ENCODE data around the gene RSU1.

Gene RSU1

DNA sequence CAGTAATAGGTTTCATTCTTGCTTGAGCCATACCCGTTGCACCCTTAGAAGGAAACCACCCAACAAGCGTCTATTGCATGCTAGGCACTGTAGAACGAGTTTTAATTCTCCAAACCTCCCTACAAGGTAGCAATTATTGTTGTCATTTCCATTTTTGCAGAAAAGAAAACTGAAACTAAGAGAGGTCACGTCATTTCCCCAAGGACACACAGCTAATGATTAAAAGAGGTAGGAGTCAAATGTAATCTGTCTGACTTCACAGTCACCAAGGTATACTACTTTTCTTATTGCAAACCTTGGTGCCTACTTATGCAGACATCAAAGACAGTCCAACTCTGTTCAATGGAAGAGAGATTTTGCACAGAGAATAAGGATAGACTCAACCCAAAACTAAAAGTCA lies 246.5 kb downstream of the RSU1 start:
- no peak overlapping the region for H3K4me3 ChIP-seq (ENCODE audit: control insufficient read depth, low read depth, low read length)
- DNase-seq (ENCODE audit: low read depth) = no peak
- TF ChIP-seq, protein P1, sequence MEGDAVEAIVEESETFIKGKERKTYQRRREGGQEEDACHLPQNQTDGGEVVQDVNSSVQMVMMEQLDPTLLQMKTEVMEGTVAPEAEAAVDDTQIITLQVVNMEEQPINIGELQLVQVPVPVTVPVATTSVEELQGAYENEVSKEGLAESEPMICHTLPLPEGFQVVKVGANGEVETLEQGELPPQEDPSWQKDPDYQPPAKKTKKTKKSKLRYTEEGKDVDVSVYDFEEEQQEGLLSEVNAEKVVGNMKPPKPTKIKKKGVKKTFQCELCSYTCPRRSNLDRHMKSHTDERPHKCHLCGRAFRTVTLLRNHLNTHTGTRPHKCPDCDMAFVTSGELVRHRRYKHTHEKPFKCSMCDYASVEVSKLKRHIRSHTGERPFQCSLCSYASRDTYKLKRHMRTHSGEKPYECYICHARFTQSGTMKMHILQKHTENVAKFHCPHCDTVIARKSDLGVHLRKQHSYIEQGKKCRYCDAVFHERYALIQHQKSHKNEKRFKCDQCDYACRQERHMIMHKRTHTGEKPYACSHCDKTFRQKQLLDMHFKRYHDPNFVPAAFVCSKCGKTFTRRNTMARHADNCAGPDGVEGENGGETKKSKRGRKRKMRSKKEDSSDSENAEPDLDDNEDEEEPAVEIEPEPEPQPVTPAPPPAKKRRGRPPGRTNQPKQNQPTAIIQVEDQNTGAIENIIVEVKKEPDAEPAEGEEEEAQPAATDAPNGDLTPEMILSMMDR (IDR thresholded peaks at IDR 0.05; ENCODE audit: control insufficient read depth, insufficient read depth, low read depth, low read length, missing control alignments) = no peak

DNA sequence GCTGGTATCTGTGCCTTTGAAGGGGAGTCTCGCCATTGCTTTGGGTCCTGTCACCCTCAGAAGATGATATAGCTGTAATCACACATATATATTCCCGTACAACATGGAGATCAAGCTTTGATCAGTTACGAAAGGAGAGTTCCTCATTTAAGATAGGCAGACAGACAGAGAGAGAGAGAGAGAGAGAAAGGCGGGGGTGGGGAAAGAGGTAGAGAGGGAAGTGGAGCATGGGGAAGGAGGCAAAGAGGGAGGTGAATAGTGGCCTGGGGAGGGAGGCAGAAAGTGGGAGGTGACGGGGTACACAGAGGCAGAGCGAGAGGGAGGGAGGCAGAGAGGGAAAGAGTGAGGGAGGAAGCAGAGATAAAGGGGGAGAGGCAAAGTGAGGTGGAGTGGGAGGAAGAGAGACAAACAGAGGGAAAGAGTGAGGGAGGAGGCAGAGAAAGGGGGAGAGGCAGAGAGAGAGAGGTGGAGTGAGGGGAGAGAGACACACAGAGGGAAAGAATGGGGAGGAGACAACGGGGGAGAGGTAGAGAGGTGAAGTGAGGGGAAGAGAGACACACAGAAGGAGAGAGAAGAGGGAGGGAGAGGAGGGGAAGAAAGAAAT lies 250.9 kb downstream of the RSU1 start:
- H3K4me3 ChIP-seq (ENCODE audit: control insufficient read depth, low read depth, low read length) = no peak overlapping the region; the same call in 1 of the 2 replicates
- no peak for DNase-seq (ENCODE audit: low read depth)

DNA sequence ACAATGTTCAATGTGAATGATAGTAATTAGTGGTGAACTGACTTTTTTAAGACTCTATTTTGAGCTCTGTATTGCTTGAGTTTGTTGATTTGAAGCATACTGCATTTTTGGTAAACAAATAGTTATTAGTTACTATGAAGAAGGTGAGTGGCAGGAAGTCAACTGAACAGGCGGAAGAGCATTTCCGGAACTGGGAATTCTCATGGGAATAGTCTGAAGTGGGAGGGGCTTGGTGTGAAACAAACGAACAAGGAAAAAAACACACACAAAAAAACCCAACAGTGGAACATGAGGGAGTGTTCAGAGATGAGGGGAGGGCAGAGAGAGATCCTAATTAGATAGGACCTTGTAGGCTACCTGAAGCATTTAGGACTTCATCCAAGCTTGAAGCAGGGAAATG lies 251.6 kb downstream of the RSU1 start:
- no peak for DNase-seq (ENCODE audit: low read depth)
- no peak overlapping the region for H3K4me3 ChIP-seq (ENCODE audit: control insufficient read depth, low read depth, low read length)
- TF ChIP-seq, protein P1 (IDR thresholded peaks at IDR 0.05; ENCODE audit: control insufficient read depth, insufficient read depth, low read depth, low read length, missing control alignments) = no peak

More for the DNA sequence above, 250.9 kb downstream of the RSU1 start:
- TF ChIP-seq, protein P1 (IDR thresholded peaks at IDR 0.05; ENCODE audit: control insufficient read depth, insufficient read depth, low read depth, low read length, missing control alignments) = no peak

DNA sequence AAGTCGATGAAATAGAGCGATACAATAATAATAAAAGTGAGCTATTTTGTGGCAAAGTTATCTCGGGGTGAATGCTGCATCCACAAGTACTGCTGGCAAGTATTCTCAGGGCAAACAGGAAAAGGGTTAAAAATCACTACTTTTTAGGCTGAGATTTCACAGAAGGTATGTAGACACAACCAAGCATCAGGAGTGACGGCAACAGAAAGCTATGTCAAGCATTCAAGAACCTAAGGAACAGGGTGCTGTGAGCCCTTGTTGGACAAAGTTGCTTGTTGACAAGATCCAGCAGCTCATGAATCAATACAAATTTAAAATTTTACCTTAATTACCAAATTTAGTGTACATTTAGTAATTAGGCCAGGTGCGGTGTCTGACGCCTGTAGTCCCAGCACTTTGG lies 254.3 kb downstream of the RSU1 start:
- no peak overlapping the region for H3K4me3 ChIP-seq (ENCODE audit: control insufficient read depth, low read depth, low read length)
- TF ChIP-seq, protein P1 (IDR thresholded peaks at IDR 0.05; ENCODE audit: control insufficient read depth, insufficient read depth, low read depth, low read length, missing control alignments) = no peak
- no peak for DNase-seq (ENCODE audit: low read depth)

DNA sequence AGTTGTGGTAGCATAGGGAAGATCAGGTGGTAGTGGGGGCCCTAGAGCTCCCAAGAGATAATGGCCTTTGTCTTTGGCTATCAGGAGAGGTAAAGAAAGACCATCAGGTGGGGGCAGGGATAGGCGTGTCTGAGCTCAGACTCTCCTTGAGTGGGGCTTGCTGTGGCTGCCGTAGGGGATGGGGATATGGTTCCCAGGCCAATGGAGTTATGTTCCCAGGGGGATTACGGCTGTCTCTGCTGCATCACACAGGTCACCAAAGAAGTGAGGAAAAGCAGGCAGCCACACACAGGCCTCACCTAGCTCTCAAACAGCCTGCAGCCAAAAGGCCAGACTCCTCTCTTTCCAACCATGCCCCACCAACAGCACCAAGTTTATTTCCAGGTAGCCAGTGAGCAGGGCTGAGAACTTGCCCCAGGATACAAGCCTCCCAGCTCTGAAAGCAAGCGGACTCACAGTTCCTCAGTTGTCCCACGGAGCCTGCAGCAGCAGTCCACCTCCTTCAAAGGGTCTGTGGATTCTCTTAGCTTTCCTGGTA lies 257.9 kb downstream of the RSU1 start:
- no peak overlapping the region for H3K4me3 ChIP-seq (ENCODE audit: control insufficient read depth, low read depth, low read length)
- DNase-seq (ENCODE audit: low read depth) = no peak
- TF ChIP-seq, protein P1 (IDR thresholded peaks at IDR 0.05; ENCODE audit: control insufficient read depth, insufficient read depth, low read depth, low read length, missing control alignments) = no peak

DNA sequence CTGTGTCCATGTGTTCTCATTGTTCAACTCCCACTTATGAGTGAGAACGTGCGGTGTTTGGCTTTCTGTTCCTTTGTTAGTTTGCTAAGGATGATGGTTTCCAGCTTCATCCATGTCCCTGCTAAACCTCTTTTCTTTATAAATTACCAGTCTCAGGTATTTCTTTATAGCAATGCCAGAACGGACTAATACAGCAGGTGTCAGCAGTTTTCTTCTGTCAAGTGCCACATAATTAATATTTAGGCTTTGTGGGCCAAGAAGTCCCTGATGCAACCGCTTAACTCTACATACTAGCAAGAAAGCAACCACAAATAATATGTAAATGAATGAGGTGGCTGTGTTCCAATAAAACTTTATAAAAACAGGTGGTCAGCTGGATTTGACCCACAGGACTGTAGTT lies 269.3 kb downstream of the RSU1 start:
- H3K4me3 ChIP-seq (ENCODE audit: control insufficient read depth, low read depth, low read length) = no peak overlapping the region
- DNase-seq (ENCODE audit: low read depth) = no peak
- TF ChIP-seq, protein P1 (IDR thresholded peaks at IDR 0.05; ENCODE audit: control insufficient read depth, insufficient read depth, low read depth, low read length, missing control alignments) = no peak
